Measurements from ENCODE around the gene EDN2.

Gene EDN2

DNA sequence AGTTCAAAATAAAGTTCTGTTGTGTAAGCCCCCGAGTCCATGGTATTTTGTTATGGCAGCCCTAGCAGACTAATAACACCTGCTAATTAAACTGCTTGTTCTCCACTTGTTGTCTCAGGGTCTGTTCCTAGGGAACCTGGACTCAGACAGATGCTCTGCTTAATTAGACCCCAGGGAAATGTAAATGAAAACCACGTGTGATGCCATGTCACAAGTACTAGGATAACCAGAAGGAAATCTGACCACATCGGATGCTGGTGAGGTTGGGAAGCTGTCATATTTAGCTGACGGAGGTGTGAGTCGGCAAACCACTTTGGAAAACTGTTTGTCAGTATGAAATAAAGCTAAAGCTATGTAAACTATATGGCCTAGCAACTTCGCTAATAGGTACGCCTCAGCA, 19.6 kb downstream of the EDN2 start:
- DNase-seq (ENCODE audit: low read depth) = no peak

DNA sequence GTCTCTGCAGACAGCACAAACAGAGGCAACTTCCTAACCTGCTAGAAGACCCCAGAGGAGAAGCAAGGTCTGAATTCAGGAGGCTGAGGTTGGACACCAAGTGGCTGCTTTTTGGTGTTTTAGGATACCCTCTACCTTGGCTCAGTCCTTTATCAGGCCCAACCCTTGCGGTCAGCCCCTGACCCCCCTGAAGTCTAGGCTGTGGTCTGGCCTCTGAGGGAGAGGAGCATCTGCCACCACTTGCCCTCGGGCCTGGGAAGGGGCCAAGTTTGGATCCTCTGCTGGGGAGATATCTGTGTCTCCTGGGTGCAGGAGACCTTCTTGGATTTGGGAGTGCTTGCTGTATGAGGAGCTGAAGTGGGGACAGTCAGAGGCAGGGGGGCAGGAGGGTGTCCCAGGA, 21.0 kb downstream of the EDN2 start:
- no peak for DNase-seq (ENCODE audit: low read depth)

DNA sequence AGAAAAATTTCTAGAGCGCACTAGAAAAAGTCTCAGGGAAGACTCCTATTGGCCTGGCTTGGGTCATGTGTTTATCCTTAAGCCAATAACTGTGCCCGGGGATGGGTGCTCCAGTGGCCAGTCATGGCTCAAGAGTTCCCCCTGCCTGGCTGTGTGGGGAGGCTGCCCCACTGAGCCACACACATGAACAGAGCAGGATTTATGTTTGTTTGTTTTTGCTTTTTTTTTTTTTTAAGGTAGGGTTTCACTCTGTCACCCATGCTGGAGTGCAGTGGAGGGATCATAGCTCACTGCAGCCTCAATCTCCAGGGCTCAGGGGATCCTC, 21.8 kb downstream of the EDN2 start:
- no peak for DNase-seq (ENCODE audit: low read depth)

DNA sequence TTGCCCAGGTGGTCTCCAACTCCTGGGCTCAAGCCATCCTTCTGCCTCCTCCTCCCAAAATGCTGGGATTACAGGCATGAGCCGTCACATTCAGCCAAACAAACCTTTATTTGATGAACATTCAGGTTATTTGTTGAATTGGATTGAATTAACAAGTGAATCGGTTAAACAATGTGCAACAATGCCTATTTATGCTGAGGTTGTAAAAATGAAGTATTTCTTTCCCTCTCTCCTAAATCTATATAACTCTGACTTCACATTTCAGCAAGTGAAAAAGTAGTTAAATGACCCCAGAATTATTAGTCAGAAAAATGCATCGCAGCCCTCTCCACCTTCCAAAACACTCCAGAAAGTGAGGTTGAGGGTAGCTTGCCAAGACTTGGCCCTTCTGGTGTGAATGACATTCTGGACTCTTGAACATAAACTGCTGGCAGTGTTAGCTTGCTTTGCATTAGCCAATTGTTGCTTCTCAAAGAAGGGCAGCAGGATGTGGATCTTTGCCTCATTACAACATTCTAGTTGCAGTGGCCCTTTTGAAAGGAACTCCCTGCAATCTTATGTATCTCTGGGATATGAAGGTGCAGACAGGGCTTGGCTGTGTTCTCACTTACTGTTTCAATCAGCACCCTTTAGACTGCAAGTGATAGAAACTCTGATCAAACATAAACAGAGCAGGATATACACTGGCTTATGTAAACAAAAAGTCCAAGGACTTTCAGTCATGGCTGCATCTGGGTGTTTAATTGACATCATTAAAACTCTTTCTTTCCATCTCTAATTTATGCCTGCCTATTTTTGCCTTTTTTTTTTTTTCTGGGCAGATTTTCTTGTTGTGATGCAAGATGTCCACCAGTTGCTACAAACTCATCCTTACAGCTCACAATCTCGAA, 22.4 kb downstream of the EDN2 start:
- DNase-seq (ENCODE audit: low read depth) = no peak

DNA sequence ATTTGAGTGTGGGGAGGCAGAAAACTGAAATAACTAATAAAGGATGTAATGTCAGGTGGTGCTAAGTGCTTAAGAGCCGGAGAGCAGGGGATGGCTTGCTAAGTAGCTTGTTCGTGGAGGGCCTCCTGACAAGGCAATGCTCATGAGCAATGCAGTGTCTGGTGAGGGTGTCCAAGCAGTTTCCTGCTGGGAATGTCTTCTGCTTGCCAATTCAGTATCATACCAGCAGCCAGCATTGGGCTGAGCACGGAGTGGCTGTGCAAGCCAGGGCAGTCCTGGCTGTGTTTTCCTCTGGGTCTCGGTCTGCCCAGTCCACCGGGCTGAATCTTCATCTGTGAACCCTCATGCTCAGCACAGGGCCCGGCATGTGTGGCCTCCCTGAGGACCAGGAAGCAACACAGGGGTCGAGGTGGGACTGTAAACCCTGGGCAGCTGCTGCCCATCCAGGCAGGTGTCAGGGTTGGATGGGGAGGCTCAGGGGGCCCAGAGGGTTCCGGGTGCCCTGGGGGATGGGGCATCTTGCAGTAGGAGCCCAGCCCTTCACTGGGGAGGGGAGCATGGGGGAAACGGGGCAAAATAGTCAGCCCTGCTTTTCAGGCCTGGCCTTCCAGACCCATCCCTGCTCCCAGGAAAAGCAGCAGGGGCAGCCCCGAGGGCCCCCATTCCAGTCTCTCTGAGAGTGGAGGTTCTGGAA, 27.5 kb downstream of the EDN2 start:
- DNase-seq (ENCODE audit: low read depth) = no peak

DNA sequence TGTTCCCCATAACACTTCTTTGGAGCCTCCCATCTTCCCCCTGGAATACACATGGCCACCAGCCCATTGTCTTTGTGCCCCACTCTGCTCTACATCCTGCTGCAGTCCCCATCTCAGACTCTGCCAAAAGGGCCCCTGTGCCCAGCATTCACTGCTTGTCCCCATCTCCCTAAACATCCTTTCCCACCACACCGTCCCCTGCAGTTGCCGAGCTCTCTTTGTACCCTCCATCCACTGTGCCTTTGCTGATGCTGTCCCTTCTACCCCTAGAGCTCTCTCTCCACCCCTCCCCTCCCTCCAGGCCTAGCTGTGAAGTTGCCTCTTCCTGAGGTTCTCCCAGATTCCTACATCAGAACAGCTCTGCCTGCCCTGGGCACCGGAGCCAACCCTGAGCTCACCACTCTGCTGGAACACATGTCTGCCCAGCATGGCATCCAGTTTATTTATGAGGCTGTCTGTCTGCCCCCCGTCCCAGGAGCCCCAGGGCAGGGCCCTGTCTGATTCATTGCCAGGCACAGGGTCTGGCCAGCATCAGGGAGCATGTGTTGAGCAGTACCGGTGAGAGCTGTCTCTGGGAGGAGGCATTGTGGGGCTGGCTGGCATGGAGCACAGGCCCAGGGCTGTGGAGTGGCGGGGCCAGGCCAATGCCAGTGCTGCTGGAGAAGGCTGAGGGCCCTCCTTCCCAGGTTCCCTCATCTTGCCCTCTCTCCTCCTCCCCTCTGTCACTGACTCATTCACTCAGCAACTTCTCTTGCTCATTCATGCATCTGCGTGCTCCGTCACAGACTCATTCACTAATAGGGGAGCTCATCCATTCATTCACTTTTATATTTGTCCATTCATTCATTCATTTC, 28.8 kb downstream of the EDN2 start:
- DNase-seq (ENCODE audit: low read depth) = no peak

DNA sequence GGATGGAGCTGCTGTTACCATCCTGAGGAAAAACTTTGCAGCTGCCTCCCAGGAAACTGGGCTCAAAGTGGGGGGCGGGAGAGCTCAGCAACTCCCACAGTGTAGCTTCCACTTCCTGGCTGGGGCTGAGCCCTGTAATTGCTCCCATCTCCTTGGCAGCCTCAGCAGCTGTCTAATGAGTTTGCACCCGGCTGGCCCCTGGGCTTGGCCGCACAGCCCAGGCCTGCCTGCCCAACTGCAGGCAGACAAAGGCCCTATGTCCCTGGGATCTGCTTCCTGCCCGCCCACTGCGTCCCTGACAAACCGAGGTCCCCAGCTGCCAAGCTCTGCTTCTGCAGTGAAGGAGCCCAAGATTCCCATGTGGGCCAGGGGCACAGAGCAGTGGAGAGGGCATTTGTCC, 30.1 kb downstream of the EDN2 start:
- DNase-seq (ENCODE audit: low read depth) = no peak

DNA sequence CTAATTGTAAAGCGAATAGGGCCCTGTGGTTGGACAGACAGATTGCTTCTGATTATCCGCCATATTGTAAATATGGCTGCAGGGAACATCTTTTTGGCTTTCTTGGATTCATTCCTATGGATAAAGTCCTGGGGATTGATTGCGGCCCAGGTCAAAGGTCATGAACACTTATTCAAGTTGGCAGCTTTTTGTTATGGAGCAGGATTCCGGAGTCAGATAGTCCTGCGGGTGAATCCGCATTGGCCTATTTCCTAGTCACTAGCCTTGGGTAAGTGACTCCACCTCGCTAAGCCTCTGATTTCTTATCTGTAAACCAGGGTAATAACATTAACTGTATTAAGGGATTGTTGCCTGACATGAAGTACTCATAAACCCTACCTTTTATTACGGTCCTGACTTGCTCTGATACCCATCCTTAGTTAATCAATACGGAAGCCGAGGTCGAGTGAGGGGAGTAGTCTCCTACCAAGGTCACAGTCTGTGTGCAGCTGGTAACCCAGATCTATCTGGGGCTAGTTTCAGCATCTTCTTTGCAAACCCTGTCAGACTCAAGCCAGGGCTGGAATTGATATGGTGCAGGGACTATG, 31.7 kb downstream of the EDN2 start:
- DNase-seq (ENCODE audit: low read depth) = no peak

DNA sequence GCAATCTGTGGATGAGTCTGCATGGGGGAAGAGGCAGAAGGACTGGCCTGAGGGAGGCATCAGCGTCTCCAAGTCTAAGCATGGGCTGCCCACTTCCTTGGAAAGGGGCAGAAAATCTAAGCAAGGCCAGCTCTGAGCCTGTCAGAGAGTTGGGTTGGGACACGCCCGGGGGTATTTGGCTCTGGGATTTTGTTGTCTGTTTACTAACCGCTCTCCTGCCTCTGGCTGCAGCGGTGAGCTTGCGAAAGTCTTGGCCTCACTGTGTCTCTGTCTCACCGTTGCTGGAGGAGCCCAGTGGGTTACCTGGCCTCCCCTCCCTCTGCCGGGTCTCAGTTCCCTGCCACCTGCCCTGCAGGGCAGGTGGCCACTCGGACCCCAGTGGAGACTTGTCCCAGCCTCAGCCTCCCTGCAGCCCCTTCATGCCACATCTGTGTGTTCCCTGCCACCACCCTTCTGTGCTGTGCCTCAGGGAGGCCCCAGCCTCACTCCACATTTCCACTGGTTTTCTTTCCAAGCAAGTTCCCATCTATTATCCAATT, 33.7 kb downstream of the EDN2 start:
- no peak for DNase-seq (ENCODE audit: low read depth)

DNA sequence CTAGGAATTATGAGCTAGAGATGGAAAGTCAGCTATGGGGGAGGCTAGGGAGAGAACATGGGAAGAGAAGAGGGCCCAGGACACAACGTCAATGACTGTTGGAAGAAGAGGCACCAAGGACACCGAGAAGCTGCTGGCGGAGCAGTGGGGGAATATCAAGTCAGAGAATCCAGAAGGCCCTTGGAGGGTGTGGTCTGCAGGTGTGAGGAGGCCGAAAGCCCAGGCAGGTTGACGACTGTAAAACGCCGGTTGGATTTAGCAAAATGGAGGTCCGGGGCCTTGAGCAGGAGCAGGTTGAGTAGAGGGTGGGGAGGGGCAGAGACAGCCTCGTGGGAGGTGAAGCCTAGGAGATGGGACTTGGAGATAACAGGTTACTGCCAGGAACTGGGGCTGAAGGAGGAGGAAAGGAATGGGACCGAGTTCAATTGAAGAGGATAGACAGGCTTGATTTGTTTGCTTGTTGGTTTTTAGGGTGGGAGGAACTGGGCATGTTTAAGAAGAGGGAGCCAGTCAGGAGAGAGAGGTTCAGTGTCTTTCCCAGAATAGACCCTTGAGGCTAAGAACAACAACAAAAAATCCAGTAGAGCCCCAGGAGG, 35.1 kb downstream of the EDN2 start:
- no peak for DNase-seq (ENCODE audit: low read depth)

DNA sequence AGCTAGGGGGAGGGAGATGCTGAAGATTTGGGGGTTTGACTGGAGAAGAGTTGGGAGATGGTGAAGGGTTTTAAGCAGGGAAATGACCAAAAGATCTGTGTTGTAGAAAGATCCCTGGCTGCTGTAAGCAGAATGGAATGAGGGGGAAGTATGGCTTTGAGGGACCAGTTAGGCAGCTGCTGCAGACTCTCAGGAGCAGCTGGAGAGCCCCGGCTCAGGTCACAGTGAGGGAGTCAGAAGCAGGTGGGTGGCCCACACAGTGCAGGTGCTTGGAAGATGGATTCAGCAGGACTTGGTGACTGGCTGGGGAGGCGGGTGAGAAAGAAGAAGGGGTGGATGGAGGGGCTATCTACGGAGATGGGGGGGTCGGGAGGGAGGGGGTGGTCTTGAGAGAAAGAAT, 35.7 kb downstream of the EDN2 start:
- no peak for DNase-seq (ENCODE audit: low read depth)

DNA sequence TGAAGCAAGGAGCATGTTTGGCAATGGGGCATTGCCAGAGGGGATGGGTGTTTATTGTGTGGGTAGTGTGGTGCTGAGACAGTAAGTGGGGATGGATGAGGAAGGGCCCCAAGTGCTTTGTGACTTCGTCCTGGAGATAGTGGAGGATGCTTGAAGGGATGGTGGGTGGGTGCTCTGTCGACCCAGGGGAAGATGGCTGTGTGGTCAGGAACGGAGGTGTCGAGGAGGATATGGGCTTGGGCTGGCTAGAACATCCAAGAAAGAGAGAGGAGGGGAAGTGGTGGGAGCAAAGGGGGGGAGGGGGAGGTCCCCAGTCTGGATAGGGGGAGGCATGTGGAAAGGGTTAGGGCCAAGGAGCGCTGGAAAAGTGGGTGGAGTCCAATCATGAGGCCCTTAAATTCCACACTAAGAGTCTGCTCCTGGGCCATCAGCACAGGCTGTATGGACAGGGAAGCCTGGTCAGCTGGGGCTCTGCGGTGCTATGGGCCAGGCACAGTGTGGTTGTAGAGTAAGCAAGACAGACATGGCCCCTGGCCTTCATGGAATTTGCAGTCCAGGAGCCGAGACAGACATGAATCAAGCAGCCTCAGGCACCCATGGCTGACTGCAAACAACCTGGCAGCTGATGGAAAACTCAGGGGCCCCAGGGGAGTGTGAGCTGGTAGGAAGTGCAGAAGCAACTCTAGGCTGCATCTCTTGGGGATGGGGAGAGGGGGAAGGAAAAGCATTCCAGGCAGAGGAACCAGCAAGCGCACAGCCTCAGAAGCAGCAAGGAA, 36.3 kb downstream of the EDN2 start:
- DNase-seq (ENCODE audit: low read depth) = no peak

DNA sequence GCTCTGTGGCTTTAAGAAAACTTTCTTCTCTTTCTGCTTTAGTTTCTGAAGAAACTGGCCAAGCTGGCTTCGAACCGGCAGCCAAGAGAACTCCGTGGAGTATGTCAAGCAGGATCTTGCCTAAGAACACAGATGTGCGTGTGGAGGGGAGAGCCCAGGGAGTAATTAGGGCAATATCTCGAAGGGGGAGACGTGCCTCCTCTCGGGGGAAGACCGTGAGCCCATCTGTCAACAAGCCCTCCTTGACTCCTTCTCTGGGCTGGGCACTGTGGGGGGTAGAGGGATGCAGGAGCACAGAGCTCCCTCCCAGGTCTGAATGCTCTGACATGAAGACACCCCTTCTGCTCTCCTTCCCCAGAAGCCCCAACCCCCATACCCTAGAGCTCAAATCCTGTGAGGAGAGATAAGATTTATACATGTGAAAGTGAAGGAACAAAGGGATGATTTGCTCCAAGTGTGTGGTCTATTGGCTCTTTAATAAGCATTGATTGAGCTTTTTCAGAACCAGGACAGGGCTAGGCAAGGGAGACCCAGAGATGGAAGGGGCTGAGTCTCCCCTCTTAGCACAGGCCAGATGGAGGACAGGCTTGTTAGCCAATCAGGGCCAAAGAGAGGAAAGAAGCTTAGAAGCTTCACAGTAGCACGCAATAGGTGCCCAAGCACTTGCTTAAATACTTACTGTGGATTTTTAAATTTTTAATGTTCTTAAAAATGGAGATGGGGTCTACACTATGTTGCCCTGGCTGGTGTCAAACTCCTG, 37.5 kb downstream of the EDN2 start:
- DNase-seq (ENCODE audit: low read depth) = no peak

DNA sequence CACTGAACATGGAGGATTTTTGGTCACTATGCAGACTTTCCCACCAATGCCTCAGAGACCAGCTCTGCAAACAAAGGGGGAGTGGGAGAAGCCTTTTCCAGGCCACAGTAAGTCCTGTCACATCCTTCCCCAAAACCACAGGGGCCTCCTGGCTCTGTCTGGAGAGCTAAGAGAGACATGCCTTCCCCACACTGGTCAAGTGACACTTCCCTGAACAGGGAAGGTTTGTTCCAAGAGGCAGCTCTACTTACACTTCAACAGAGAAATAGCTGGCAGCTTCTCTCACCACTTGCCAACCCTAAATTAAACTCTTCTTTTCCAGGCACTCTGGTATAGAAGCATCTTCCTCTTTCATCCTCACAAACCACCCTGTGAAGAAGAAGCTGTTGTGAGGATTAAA, 39.7 kb downstream of the EDN2 start:
- no peak for DNase-seq (ENCODE audit: low read depth)

DNA sequence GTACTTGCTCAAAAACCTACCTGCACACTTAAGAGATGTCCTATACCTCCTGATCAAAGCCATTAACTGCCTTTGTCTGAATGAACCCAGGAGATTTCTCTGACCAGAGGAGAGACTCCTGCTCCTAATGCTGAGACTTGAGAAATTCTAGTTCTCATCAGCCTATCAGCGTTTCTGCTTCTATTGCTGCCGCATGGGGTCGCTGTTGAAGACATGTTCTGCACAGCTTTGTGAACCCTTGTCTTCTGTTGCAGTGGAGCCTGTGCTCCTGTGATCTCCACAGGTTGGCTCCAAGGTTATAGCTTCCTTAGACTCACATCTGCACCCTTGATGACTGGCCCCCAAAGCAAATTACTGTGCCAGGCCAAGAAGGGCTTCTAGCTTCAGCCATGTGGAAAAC, 40.2 kb downstream of the EDN2 start:
- DNase-seq (ENCODE audit: low read depth) = no peak

DNA sequence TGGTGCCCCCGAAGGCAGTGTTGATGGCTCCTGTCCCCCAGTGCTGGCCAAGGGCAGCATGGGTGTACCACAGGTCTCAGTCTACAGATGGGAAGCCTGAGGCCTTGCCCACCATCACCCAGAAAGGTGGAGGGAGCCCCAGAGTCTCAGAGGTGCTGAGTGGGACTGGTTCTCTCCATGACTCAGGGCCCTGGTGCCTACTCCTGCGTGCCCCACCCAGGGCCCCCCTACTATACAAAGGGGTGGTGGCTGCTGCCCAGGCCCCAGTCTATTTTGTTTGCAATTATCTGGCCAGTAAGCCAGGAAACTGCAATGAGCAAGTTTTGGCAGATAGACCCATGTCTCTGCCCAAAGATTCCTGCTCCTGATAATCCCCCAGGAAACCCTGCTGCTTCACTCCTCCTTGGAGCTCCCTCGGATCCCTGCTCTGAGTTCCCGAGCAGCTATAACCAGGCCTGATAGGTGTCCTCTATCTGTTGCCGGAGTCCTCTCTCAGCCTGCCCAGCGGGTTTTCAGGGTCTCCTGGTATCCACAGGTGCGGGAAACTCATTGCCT, 41.7 kb downstream of the EDN2 start:
- DNase-seq (ENCODE audit: low read depth) = no peak

DNA sequence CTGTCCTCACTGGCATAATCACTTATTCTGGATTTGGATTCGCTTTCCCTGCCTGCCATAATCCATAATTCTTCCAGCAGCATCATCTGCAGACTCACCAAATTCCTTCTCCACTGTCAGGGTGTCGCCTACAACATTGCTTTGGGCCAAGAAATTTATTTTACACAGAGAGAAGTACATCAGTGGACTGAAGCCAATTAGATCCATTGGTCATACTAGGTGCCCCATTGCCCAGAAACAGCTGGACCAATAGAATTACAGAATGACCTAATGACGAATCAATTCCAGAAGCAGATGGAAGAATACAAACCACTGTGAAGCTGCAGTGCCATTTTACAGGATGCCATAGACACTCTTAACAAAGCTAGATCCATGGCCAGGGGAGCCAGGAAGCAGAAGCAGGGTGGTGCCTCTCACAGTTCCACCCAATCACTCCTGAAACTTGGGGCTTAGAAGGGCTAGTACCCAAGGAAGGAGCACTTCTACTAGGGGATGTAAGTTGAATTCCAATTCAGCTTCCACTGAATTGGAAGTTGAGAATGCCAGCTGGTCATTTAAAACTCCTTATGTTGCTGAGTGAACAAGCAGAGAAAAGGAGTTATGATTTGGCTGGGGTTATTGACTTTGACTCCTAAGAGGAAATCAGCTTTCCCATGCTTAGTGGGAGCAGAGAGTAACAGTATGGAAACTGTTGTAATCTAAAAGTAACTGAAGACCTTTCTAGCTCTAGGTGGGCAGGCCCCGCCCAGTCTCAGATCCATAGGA, 44.0 kb downstream of the EDN2 start:
- DNase-seq (ENCODE audit: low read depth) = no peak

DNA sequence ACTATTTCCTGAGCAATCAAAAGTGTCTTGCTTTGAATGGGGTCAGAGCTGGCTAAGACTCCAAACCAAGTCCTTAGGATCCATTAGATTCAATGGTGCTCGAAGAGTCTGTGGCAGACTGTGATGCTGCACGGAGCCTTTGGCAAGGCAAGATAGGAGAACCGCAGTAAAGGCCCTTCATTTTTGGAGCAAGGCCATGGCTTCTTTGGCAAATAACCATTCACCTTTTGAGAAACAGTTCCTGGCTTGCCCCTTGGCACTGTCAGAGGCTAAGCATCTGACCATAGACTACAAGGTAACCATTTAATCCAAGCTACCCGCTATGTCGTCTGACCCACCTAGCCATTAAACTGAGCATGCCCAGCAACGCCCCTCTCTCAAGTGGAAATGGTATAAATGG, 45.2 kb downstream of the EDN2 start:
- no peak for DNase-seq (ENCODE audit: low read depth)

DNA sequence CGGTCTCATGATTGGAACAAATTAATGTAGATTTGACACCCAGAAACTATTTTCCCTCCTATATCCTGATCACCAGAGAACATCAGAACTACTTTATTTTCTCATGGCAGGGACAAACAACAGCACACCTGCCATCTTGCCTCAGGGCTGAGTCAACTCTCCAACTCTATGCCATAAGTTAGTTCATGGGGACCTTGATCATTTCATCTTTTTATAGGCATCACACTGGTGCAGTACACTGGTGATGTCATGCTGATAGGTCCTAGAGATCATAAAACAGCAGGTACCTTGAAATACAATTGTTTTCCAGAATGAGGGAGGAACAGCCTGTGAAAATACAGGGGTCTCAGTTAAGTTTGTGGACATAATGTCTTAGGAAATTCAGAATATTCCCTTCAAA, 45.8 kb downstream of the EDN2 start:
- no peak for DNase-seq (ENCODE audit: low read depth)
